ENCODE results near the gene COMMD9. TPM values are rescaled to one million over a fixed set of nuclear protein-coding genes. Genes with fewer than 3 reads are reported as not detected.

The COMMD9 gene
- 37.1 to 57.4 TPM (median 53.8 TPM) in 5 replicates for total RNA-seq (2022; extraction: Qiagen RNA extraction)

GRCh38 chr11:36289226-36289852 lies at the start of gene COMMD9:
Gene COMMD9, minus strand, starts transcription at chr11:36289424. Its CDS starts 12 bp downstream, at chr11:36289412.

DNA sequence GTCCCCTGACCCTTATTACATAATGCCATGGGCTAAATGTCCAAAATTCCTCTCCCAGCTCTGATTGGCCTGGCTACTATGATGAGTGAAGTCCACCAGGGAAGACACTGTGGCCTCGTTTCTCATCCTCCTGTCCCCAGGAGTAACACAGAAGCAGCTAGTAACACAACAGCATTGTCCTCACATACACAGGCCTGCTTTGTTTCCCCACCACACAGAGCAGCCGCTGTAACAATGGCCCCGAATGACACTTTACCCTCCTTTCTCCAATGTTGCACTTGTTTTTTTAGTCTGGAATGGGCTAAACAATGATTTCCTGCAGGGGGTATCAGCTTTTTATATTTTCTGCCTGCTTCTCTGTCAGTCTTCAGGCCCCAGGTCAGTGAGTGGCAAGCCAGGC lies 6.7 kb upstream of the COMMD9 start, which contains the start of gene PRR5L:
TSS of gene PRR5L (plus strand) at position 363 of the 400 bp plus-strand sequence. CDS start 104,834 bp downstream, outside the sequence.

Other genes with a start within 250 kb of the COMMD9 start
- gene PRR5L, start 6.9 kb upstream of the COMMD9 start, total RNA-seq (2022; extraction: Qiagen RNA extraction) = 9.9 to 12.6 TPM (median 11.2 TPM) in 5 replicates
- gene TRAF6, start 220.8 kb upstream of the COMMD9 start, total RNA-seq (2022; extraction: Qiagen RNA extraction) = 5.7 to 7.5 TPM (median 6.7 TPM) in 5 replicates

All from A549 treated with CORT108297 at 1 μM for 4 hours (cell line).